Smooth muscle cell (in vitro differentiated cells): Measurements from ENCODE around the gene ME2. TPM values are rescaled to one million over a fixed set of nuclear protein-coding genes. Genes with fewer than 3 reads are reported as not detected.

Source experiments
- DNase-seq: peaks from one replicate; lab custom pipeline; 2025; ENCODE audit not compliant: unreplicated experiment; lab: John Stamatoyannopoulos, UW
- H2AFZ ChIP-seq: fragments of 200-600 bp; sonication (generic); 2 replicates; pipeline ENCODE4 v1.6.0; 2016; ENCODE audit warnings: antibody characterized with exemption, low read depth, mild to moderate bottlenecking
- H3F3A ChIP-seq: fragments of 200-600 bp; sonication (generic); 2 replicates; pipeline ENCODE4 v1.6.0; 2017; ENCODE audit warnings: antibody characterized with exemption, low read depth
- H3K27ac ChIP-seq: fragments of 200-600 bp; sonication (generic); 2 replicates; pipeline ENCODE4 v1.5.1; 2016; ENCODE audit warnings: low read depth, mild to moderate bottlenecking
- H3K27me3 ChIP-seq: fragments of 200-600 bp; sonication (generic); 2 replicates; pipeline ENCODE4 v1.6.1; 2016; ENCODE audit warnings: low read depth, mild to moderate bottlenecking
- H3K36me3 ChIP-seq: fragments of 200-600 bp; sonication (generic); 2 replicates; pipeline ENCODE4 v1.5.1; 2016; ENCODE audit warnings: low read depth
- H3K4me1 ChIP-seq: fragments of 200-600 bp; sonication (generic); 2 replicates; pipeline ENCODE4 v1.5.1; 2016; ENCODE audit warnings: low read depth
- H3K4me2 ChIP-seq: fragments of 200-600 bp; sonication (generic); 2 replicates; pipeline ENCODE4 v1.6.0; 2016; ENCODE audit warnings: mild to moderate bottlenecking
- H3K4me3 ChIP-seq: fragments of 200-600 bp; sonication (generic); 2 replicates; pipeline ENCODE4 v1.5.1; 2016; ENCODE audit warnings: mild to moderate bottlenecking
- H3K79me2 ChIP-seq: fragments of 200-600 bp; sonication (generic); 2 replicates; pipeline ENCODE4 v1.6.0; 2016; ENCODE audit warnings: low read depth, mild to moderate bottlenecking
- H3K9ac ChIP-seq: fragments of 200-600 bp; sonication (generic); 2 replicates; pipeline ENCODE4 v1.6.0; 2016; ENCODE audit warnings: low read depth
- H3K9me3 ChIP-seq: fragments of 200-600 bp; sonication (generic); replicated peaks from 2 replicates; pipeline ENCODE4 v1.5.1; 2016; ENCODE audit warnings: low read depth
- H4K20me1 ChIP-seq: fragments of 200-600 bp; sonication (generic); 2 replicates; pipeline ENCODE4 v1.6.0; 2016; ENCODE audit warnings: low read depth
- WGBS: methylation state at CpG from one replicate; pipeline ENCODE4 v1.1.7; 2016; ENCODE audit warnings: low lambda C conversion rate; 5-methylcytosine and 5-hydroxymethylcytosine counted together
- polyA plus RNA-seq: library from polyadenylated mRNA; unstranded; fragments of >200 nt; fragmentation: Nextera tagmentation; extraction: Ambion mirVana; gene quantifications from 2 replicates; pipeline ENCODE4 v1.2.1, GENCODE V29; 2016
- total RNA-seq: library from RNA; depleted of rRNA; stranded (reverse); fragments of >200 nt; gene quantifications from 2 replicates; pipeline ENCODE4 v1.2.3, GENCODE V29; 2014
- TF ChIP-seq, protein P1 (sequence below): fragments of 200-600 bp; sonication (generic); IDR thresholded peaks from 2 replicates; pipeline ENCODE4 v1.5.1; 2017; ENCODE audit warnings: borderline replicate concordance, mild to moderate bottlenecking, antibody characterized with exemption; ENCODE audit not compliant: insufficient read depth, poor library complexity, severe bottlenecking

The ME2 gene
- total and polyA plus RNA-seq, 2 experiments from 2014 or later: 20.2 to 47.9 TPM

DNA sequence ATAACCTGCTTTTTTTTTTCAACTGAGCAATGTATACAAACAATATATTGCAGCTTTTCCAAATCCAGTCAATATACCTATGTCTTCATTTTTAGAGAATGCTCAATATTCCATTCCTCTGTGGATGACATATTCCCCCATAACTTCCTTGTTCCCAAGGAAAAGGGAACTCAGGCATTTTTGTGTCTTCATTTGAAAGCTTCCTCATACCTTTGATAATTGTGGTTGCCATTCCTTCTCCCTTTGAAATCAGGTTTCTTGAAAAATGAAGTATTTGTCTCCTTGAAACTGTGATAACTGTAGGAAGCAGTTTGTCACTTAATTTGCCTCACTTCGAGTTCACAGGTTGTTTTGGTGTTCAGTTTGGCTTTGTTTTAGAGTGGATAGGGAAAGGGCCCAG, 102.5 kb downstream of the ME2 start:
- H3K36me3 ChIP-seq: peaks cover 21% of the 10 kb centered on the region
- no peaks in the 10 kb centered on the region for H3K27me3 ChIP-seq
- no peak overlapping the region for H3K4me2 ChIP-seq
- H3K79me2 ChIP-seq: no peaks in the 10 kb centered on the region
- TF ChIP-seq, protein P1, sequence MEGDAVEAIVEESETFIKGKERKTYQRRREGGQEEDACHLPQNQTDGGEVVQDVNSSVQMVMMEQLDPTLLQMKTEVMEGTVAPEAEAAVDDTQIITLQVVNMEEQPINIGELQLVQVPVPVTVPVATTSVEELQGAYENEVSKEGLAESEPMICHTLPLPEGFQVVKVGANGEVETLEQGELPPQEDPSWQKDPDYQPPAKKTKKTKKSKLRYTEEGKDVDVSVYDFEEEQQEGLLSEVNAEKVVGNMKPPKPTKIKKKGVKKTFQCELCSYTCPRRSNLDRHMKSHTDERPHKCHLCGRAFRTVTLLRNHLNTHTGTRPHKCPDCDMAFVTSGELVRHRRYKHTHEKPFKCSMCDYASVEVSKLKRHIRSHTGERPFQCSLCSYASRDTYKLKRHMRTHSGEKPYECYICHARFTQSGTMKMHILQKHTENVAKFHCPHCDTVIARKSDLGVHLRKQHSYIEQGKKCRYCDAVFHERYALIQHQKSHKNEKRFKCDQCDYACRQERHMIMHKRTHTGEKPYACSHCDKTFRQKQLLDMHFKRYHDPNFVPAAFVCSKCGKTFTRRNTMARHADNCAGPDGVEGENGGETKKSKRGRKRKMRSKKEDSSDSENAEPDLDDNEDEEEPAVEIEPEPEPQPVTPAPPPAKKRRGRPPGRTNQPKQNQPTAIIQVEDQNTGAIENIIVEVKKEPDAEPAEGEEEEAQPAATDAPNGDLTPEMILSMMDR: no peak
- no peak overlapping the region for H3K27ac ChIP-seq
- no peaks in the 10 kb centered on the region for H3F3A ChIP-seq
- no peak for DNase-seq
- 78% methylated on average over 1 of the region's 1 CpG for WGBS
- no peaks in the 10 kb centered on the region for H4K20me1 ChIP-seq
- H3K4me3 ChIP-seq: no peak overlapping the region
- H3K4me1 ChIP-seq: no peaks in the 10 kb centered on the region
- no peak overlapping the region for H3K9ac ChIP-seq
- H2AFZ ChIP-seq: no peak overlapping the region
- H3K9me3 ChIP-seq: peaks cover 10% of the 10 kb centered on the region

DNA sequence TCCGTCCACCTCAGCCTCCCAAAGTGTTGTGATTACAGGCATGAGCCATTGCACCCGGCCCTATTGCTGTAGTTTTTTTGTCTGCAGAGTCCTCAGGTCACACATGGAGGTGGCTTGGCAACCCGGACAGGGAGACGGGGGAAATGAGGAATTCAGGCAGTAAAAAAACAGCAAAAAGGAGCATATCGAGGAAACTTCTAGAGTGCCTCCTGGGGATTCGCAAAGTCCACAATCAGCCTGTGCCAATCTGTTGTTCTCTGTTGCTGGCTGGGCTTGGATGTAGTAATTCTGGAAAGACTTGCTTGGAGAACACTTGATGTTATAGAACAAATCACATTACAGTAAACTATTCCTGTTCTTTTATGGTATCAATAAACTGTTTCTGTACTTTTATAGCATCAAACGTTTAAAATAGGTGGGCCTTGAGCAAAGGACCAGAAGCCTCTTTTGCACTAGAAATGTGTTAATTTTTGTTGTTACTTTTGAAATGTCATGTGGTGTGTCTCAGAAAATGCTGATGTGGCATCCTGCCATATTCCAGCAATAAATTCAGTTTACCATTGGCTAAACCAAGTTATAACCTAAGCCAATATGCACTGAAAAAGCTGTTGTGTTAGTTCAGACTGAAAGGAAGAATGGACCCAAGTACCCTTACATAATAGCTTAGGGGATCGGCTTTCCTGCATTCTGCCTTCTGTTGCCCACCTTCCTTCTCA, 103.3 kb downstream of the ME2 start:
- no peaks in the 10 kb centered on the region for H3F3A ChIP-seq
- H2AFZ ChIP-seq: no peak overlapping the region
- no peaks in the 10 kb centered on the region for H3K27me3 ChIP-seq
- WGBS: 90% methylated on average over 8 of the region's 8 CpGs
- no peak overlapping the region for H3K4me2 ChIP-seq
- TF ChIP-seq, protein P1: no peak
- DNase-seq: no peak
- H3K36me3 ChIP-seq: peaks cover 14% of the 10 kb centered on the region
- H3K4me3 ChIP-seq: no peak overlapping the region
- H4K20me1 ChIP-seq: no peaks in the 10 kb centered on the region
- no peaks in the 10 kb centered on the region for H3K79me2 ChIP-seq
- no peak overlapping the region for H3K9ac ChIP-seq
- H3K27ac ChIP-seq: no peak overlapping the region
- peaks cover 2% of the 10 kb centered on the region for H3K9me3 ChIP-seq
- H3K4me1 ChIP-seq: no peaks in the 10 kb centered on the region

DNA sequence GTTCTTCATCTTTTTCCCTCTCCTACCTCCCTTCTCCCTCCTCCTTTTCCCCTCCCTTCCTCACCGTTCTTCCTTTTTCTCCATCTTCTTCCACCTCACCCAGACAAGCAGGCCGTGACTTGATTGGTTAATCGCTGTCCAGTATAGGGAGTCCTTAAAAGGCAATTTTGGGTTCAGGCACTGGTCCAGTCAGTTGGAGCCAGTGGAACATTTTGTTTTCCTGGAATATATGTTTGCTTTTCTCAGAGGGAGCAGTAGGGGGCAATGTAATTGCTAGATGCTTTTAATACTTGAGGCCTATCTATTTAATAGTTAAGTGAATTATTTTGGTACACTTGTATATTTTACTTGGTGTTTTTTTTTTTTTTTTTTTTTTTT, 103.9 kb downstream of the ME2 start:
- Histone ChIP-seq H4K20me1 (no peaks in the 10 kb centered on the region), H3K4me3 (no peak overlapping the region), H3K27ac (no peak overlapping the region), H3F3A (no peaks in the 10 kb centered on the region), H3K36me3 (peaks cover 8% of the 10 kb centered on the region), H3K79me2 (no peaks in the 10 kb centered on the region), H3K4me2 (no peak overlapping the region), H3K9me3 (no peaks in the 10 kb centered on the region), H3K4me1 (no peaks in the 10 kb centered on the region), H3K9ac (no peak overlapping the region), H2AFZ (no peak overlapping the region), H3K27me3 (no peaks in the 10 kb centered on the region)
- 93% methylated on average over 3 of the region's 3 CpGs for WGBS
- TF ChIP-seq, protein P1: no peak
- DNase-seq: no peak
